ENCODE data around the gene EIF3I.

GRCh38 chr1:32234792-32235191 lies 12.6 kb downstream of the EIF3I start:
- TF ChIP-seq, protein P1, sequence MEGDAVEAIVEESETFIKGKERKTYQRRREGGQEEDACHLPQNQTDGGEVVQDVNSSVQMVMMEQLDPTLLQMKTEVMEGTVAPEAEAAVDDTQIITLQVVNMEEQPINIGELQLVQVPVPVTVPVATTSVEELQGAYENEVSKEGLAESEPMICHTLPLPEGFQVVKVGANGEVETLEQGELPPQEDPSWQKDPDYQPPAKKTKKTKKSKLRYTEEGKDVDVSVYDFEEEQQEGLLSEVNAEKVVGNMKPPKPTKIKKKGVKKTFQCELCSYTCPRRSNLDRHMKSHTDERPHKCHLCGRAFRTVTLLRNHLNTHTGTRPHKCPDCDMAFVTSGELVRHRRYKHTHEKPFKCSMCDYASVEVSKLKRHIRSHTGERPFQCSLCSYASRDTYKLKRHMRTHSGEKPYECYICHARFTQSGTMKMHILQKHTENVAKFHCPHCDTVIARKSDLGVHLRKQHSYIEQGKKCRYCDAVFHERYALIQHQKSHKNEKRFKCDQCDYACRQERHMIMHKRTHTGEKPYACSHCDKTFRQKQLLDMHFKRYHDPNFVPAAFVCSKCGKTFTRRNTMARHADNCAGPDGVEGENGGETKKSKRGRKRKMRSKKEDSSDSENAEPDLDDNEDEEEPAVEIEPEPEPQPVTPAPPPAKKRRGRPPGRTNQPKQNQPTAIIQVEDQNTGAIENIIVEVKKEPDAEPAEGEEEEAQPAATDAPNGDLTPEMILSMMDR (IDR thresholded peaks at IDR 0.05; ENCODE audit: insufficient read depth, low read depth, low read length) = no peak
- TF ChIP-seq EZH2 (IDR thresholded peaks at IDR 0.05; ENCODE audit: insufficient read depth, low read length) = no peak
